K562 (cell line): Measurements from ENCODE around the gene CH25H.

Experiments
- ELF1 ChIP-seq: fragments of 200-800 bp; sonication (Bioruptor generic); IDR thresholded peaks from 2 replicates; pipeline ENCODE4 v1.6.1; 2016; ENCODE audit warnings: missing genetic modification characterization, missing compliant biosample characterization
- MED1 ChIP-seq: sonication (generic); formaldehyde crosslinking; IDR thresholded peaks from 2 replicates; pipeline ENCODE4 v1.8.1; 2023; ENCODE audit warnings: missing genetic modification reagents, borderline replicate concordance
- POLR2AphosphoS5 ChIP-seq: IDR thresholded peaks from 2 replicates; pipeline ENCODE4 v1.6.1; 2011; ENCODE audit warnings: mild to moderate bottlenecking, low read depth, low read length, moderate library complexity; ENCODE audit not compliant: control insufficient read depth, insufficient read depth
- RAD21 ChIP-seq, 2 experiments: fragments of 250-450 bp in 1 of 2; fragments of 450-650 bp in 1 of 2; sonication (Bioruptor Pico) in 1 of 2; formaldehyde crosslinking in 1 of 2; IDR thresholded peaks in 1 of 2; conservative IDR thresholded peaks in 1 of 2; 2 replicates each; pipeline versions ENCODE4 v1.4.0 to v1.8.0; 2020 to 2022; ENCODE audit warnings: mild to moderate bottlenecking in 2 of 2, moderate library complexity in 1 of 2
- ZKSCAN8 ChIP-seq: fragments of 200-800 bp; sonication (Bioruptor generic); IDR thresholded peaks from 2 replicates; pipeline ENCODE4 v1.6.1; 2016; ENCODE audit warnings: missing genetic modification characterization, missing compliant biosample characterization
- ZNF121 ChIP-seq: sonication (generic); formaldehyde crosslinking; conservative IDR thresholded peaks from 2 replicates; pipeline ENCODE4 v1.8.0; 2022; ENCODE audit warnings: missing genetic modification reagents

- TF ChIP-seq POLR2AphosphoS5 (no peak), MED1 (CRISPR knock-in tag) (no peak), ZKSCAN8 (CRISPR knock-in tag) (no peak), ELF1 (no peak), RAD21 (CRISPR knock-in tag; conservative IDR thresholded peaks at IDR 0.05 in 1 of 2, IDR thresholded peaks at IDR 0.05 in 1 of 2) (no peak), ZNF121 (CRISPR knock-in tag) (no peak)
Observed at GRCh38 chr10:89204621-89205185, 2.4 kb downstream of the CH25H start.
